ENCODE data around the gene SMIM9.

GRCh38 chrX:154806837-154807501 lies 27.5 kb downstream of the SMIM9 start:
- TF ChIP-seq POLR2AphosphoS5 (IDR thresholded peaks at IDR 0.05) (no peak), CTCF (IDR thresholded peaks at IDR 0.05) (no peak)
